HL-60/S4 treated with retinoic acid at 250 ng/mL for 4 days and 3 days (cell line): Measurements from ENCODE around the gene FBXW12.

Experiments
- in situ Hi-C: fragments of 300-500 bp; cut with MboI; formaldehyde crosslinking; loops from 2 replicates; pipeline ENCODE4 v1.7.0; 2022; ENCODE audit warnings: low sequenced_read_pairs

Gene FBXW12

GRCh38 chr3:48406443-48407431, 34.7 kb downstream of the FBXW12 start:
- in situ Hi-C loops = no loop called here

- in situ Hi-C loops = no loop called here
Observed at GRCh38 chr3:48407542-48408099, 35.6 kb downstream of the FBXW12 start.

- in situ Hi-C loops = no loop called here
Observed at GRCh38 chr3:48408823-48409281, 36.8 kb downstream of the FBXW12 start.

GRCh38 chr3:48409291-48410201, 37.5 kb downstream of the FBXW12 start:
- in situ Hi-C loops = no loop called here

- in situ Hi-C loops = no loop called here
Observed at GRCh38 chr3:48410205-48411040, 38.4 kb downstream of the FBXW12 start.

- in situ Hi-C loops = no loop called here
Observed at GRCh38 chr3:48411041-48411588, 39.1 kb downstream of the FBXW12 start.

DNA sequence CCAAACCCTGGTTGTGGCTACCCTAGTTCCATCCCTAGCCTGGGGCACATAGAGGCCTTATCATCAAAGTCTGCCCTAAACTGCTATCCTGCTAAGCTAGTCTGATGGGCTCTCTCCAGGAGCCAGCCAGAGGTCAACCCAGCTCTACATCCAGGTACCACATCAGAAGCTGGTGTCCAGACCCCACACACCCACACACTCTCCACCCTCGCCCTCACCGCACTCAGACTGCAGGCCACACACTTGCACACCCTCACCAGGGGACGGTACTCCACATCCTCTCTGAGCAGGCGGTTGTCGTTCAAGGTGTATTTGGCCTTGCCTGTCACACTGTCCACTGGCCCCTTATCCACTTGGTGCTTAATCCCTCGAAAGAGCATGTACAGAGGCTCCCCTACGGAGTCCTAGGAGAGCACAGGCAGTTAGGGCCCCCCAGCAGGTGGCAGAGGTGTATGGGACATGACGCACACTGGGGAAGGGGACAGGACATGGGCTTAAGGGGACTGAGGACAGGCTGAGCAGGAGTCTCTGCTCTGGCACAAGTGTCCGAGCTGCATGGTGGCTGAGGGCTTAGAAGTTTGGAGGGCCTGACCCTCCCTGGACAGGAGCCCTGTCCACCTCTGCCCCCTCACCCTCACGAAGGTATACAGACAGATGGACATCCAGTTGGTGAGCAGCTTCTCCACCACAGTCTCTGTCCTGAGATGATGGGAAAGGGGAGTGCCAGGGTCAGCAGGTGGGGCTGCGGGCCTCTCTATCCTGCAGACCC, 39.8 kb downstream of the FBXW12 start:
- in situ Hi-C loops = no loop called here

DNA sequence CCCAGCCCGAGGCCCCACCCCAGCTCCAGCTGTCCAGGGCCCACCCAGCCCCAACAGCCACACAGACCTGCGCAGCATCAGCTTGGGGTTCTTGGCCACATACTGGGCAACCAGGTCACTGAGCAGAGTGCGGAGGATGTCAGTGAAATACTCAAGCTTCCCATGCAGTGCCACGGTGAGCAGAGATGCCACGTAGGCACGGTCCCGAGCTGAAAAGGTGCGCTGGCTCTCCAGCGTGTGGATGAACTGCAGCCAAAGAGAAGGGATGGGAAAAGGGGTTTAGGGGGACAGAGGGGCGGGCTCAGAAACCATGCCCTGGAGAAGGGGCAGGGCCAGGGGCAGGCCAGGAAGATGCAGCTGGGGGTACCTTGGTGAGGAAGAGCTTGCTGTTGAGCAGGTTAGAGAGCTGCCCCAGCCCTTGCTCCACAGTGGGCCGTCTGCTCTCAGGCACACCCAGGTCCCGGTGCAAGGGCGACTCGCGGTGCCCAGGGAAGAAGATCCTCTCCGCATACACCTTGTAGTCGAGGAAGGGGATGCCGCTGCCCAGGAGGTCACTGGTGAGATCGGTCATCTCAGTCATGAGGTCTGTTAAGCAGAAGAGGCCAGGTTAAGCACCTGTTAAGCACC, 40.5 kb downstream of the FBXW12 start:
- in situ Hi-C loops = no loop called here

DNA sequence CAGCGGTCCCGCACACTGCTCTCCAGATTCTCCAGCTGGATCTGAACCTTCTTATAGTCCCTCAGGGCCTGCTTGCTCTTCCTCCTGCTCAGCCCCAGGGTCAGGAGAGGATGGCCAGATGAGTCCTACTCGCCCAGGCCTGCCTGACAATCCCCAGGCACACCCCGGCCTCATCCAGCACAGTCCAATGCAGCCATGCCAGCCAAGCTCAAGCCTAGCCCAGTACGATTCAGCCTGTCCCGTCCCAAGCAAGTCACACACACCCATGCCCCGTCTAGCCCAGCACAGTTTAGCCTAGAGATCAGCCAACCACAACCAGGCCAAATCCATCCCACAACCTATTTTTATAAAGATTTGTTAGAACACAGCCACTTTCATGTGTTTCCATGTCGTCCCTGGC, 41.1 kb downstream of the FBXW12 start:
- in situ Hi-C loops = no loop called here

DNA sequence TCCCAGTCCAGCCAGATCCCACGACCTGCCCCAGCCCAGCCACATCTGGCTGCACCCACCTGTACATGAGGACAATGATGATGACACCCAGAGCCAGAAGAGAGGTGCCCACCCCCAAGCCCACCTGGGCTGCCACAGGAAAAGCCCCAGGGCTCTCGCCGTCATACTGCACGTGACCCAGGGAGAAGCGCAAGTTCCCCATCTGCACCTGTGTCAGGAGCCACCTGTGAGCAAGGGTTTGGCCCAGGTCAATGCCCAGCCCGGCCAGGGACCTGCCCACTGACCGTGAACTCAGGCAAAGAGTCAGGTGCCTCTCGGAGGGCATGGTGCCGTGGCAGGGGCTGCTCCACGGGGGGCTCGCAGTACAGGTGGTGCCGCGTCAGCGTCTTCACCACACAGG, 41.6 kb downstream of the FBXW12 start:
- in situ Hi-C loops = no loop called here

GRCh38 chr3:48414376-48415250, 42.6 kb downstream of the FBXW12 start:
- in situ Hi-C loops = no loop called here

- in situ Hi-C loops = no loop called here
Observed at GRCh38 chr3:48415251-48415953, 43.4 kb downstream of the FBXW12 start.

GRCh38 chr3:48416091-48416505, 44.1 kb downstream of the FBXW12 start:
- in situ Hi-C loops = no loop called here

DNA sequence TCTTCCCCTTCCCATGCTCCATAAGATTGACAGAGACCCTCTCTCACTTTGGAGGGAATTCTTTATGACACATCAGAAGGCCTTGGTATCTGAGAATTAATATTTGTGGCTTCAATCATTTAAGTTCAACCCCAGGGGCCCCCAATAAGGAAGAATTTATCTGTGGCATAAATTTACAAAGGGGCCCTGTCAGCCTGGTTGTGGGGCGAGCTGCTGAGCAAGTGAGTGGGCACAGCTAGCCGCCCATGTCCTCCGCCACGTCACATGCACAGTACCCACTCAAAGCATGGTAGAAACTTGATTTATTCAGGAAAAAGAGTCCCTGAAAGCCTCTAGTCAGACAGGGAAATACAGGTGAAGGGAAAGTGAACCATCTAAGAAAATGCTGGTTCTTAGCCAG, 44.5 kb downstream of the FBXW12 start:
- in situ Hi-C loops = no loop called here

GRCh38 chr3:48417529-48418108, 45.6 kb downstream of the FBXW12 start:
- in situ Hi-C loops = no loop called here

DNA sequence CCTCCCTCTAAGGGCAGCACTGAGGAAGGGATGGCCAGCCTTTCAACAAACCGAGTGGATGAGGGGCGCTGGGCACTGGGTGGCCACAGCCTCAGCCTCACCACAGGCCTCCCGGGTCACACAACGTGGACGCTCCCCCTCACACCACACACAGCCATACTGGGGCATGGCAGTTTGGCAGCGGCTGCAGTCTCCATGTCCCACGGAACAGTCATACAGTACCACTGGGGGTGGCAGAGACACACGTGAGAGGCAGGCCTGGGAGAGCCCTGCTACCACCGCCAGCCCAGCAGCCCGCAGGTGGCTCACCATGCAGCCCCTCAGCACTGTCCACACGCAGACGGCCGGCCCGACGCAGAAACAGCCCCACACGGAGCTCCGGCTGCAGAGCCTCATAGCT, 46.1 kb downstream of the FBXW12 start:
- in situ Hi-C loops = no loop called here

GRCh38 chr3:48418651-48419050, 46.6 kb downstream of the FBXW12 start:
- in situ Hi-C loops = no loop called here
